ENCODE measurements around the gene RBMS3.

RBMS3 gene

DNA sequence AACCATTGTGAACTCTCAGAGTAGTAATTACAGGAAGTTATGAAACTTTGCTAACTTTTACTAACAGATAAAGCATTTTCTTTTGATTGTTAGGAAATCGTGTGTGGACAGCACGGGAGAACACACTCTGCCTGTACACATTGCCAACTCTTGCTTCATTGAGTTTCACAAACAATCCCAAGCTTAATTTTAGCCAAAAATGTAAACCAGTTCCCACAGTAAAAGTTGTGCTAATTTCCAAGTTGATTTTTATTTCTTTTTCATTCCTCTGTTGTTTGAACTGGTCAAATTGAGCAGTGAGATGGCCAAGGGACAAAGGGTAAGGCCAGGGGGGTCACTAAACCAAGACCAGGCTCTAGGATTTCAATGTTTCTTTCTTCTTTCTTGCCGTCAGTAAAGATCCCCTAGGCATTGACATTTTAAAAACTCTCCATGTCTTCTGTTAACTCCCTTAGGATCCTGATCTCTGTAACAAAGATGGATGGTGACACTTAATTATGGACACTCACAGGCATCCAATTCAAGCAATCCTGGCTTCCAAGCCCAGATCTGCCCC lies 414.9 kb downstream of the RBMS3 start:
- DNase-seq, result no peak

DNA sequence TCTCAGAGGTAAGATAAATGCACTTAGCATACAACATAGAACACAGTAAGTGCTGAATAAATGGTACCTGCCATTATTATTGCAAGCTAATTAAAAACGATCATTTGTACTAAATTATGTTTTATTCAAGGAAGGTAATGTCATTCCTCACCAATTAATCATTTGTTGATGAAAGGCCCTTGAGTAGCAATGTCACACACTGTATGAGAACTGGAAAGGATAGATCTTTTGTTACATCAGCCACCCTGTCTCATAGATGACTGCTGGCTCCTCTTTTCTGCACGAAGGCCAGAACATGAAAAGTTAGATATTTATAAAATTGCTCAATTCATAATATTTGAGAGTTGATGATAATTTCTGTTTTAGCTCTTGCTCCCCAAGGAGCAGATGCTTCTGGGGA lies 415.4 kb downstream of the RBMS3 start:
- DNase-seq, result no peak

DNA sequence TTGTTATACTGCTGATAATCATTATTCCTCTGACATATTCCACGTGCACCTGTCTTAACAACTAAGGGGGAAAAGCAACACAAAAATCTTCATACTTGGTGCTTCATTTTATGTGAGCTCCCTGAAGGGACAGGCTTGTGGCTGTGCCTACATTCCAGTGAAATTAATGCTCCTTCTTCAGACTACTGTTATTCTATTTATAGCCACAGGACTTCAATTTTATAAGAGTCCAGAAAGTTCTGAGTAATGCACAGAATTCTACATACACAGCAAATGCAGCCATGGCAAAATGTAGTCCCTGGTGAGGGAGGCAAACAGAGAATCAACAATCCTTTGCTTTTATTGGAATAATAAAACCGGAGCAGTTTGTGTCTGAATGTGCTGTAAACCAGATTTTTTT lies 417.1 kb downstream of the RBMS3 start:
- DNase-seq, result no peak

DNA sequence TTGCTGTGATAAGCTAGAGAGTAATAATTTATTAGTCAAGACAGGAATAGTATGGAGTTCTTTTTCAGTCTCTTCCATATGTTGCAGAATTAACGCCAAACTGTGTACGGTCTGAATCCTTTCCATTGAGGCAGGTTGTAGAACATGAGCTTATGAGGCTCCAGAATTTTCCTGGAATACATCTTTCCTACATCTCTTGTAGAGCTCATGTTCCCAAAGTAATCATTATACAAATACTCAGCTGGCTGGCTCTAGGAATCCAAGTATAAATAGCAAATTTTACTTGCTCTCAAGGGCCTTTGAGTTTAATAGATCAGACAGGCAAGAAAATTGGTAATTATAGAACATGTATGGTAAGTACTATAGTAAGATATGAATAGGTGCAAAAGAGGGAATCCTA lies 419.4 kb downstream of the RBMS3 start:
- no peak for DNase-seq

DNA sequence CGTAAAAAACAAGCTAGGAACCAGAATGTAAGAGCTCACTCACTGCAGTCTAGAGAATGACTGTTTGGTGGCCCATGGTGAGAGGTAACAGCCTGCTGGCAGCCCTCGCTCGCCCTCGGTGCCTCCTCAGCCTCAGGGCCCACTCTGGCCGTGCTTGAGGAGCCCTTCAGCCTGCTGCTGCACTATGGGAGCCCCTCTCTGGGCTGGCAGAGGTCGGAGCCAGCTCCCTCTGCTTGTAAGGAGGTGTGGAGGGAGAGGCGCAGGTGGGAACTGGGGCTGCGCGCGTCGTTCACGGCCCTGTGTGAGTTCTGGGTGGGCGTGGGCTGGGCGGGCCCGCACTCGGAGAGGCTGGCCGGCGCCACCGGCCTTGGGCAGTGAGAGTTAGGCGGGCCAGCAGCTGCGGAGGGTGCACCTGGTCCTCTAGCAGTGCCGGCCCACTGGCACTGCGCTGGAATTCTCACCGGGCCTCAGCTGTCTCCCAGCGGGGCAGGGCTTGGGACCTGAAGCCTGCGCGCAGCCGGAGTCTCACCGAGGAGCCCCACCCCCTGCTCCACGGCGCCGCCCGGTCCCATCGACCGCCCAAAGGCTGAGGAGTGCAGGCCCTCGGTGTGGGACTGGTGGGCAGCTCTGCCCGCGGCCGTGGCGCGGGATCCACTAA lies 420.6 kb downstream of the RBMS3 start:
- no peak for DNase-seq

DNA sequence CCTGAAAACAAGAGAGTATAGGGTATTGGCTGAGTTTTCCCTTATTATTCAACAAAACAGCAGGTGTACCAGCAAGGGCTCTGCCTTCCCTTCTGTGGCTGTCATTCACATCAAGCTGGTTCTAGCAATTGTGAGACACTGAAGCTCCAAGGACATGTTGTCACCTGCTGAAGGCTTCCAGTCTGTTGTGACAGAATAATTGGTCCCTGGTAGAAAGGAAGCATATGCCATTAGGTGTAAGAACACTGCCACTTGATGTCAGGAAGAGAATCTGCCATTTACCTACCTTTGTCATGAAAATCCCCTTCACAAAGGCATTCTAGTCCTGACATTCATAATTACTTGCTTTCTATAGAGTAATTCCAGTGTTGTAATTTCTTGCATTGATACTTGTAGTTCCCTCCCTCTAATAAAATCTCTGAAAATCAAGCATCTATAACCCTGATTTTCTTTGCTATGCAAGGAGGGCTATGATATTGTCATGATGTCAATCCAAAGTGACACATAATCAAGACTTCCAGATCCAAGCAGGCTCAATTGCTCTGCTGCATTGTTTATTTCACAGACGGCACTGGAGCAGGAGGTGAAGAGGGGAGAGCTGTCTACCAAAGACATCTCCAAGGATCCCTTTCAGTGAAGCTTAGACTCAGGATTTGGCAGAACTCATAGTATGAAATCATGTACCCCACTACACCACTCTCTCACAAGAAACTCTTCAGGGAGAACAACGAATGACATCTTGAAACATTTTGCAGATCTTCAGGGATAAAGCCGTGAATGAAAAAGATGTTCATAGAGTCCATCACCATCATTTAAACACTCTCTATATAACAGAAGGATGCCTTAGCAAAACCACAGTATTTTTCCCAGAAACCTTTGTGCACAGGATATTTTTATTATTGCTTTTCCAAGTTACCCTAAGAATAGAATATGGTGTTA lies 425.3 kb downstream of the RBMS3 start:
- DNase-seq, result no peak

DNA sequence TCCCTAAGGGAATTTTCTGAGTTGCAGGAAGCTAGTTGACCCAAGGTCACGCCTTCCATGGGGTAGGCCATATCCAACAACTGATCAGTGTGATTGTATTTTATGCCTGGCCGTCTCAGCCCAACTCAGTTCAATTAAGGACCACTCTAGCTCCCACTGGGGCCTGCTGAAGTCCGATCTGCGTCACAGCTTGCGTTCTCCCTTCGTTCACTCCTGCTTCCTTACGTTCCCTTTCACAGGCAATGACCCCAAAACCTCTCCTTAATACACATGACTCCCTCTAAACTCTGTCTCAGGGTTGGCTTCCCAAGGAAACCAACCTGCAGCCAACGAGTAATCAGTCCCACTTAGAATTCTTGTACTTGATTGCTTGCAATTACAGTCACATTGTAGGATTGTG lies 428.0 kb downstream of the RBMS3 start:
- no peak for DNase-seq

DNA sequence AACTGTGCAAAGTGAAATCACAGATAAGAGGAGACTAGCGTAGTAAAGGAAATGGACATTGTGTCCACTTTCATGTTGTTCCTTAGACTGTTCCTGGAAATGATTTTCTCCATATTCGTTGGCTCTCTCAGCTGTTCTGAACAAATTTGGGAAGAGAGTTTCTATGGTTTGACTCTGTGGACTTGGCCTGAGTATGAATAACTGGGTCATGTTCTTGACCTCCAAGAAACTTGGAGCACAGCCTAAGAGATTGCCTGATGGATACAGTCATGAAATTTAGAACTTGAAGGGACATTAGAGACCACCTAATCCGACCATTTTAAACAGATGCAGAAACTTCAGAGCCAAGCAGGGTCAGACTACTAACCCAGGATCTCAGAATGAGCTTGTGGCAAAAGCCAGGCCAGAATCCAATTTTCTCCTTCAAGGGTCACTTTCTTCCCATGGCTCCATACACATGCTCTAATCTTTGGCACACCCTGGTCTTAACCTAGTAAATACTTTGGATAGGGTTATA lies 430.4 kb downstream of the RBMS3 start:
- no peak for DNase-seq

DNA sequence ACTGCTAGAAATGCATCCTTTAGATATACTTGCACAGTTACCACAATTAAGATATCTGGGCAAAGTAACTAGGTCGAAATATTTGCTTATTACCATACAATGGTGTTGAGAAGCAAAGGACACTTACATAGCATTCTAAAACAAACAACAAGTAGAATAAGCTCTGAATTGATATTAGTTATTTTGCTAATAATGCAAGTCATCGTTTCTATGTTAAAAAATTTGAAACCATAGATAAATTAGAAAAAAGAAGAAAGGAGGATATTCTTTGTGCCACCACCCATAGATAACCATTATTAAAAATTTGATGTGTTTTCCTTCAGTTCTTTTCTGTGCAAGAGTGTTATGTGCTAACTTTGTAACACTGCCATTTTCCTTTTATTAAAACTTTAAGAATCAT lies 435.3 kb downstream of the RBMS3 start:
- DNase-seq, result no peak

DNA sequence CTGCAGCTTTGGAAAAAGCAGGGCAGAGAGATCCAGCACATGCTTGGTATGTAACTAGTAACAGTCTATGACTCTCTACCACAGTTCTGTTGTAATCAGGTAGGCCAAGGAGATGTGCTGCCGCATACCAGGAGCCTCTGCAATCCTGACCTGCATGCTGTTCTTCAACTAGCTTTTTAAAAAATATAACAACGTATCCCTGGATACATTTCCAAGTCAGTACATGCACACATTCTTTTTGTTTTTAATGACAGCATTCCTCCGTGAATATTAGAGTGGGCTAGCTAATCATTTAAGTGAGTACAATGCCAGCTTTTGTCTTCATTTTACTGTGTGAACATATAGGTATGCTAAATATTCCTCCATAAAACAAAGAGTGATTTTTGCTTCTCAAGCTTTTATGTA lies 437.8 kb downstream of the RBMS3 start:
- DNase-seq, result no peak

DNA sequence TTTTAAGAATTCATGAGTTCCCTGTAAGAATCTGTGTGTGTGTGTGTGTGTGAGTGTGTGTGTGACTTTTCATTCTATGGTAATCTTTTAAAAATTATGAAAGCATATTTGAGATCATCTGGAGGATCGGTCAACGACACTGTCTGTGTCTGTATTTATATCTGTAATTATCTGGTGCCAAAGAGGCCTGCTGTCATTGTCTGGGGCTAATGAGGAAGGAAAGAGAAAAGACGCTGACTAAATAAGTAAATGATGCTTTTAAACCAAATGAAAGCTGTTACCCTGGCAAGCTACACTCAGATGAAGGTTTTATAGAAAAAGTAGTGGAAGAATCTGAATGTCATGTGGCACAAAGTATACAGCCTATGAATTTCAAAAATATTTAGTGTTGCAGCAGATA lies 439.8 kb downstream of the RBMS3 start:
- DNase-seq, result no peak

DNA sequence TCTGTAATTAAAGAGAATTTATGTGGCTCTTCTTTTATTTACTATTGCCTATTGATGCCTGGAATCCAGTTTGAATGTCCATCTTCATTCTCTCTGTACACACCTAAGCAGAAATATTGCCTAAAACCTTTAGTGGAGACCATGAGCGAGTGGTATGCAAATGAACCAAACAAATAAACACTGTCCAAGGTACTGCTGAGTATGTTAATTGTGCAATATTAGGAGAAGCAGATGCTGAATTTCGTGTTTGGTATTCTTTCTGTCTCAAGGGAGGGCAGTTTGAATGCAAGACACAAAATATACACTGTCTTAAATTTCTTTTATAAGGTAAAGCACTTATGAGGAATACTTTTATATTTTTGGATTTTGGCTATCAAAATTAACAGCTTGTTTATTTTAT lies 440.9 kb downstream of the RBMS3 start:
- no peak for DNase-seq

DNA sequence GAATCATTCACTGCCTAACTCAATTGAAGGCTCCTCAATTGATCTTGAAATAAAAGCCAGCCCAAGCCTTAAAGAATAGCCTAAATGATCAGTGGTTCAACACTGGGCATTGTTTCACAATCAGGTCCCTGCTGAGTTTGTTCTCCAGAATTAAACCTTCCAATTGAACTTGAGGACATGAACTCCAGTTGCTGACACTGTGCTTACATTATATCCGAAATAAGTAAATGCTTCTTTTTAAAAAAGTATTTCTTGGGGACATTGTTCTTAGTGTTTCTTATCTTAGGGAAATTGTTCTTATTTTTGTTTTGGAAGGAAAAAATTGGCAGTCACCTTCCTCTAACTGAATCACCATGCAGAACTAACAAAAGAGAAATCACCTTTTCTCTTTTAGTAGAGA lies 450.2 kb downstream of the RBMS3 start:
- no peak for DNase-seq

DNA sequence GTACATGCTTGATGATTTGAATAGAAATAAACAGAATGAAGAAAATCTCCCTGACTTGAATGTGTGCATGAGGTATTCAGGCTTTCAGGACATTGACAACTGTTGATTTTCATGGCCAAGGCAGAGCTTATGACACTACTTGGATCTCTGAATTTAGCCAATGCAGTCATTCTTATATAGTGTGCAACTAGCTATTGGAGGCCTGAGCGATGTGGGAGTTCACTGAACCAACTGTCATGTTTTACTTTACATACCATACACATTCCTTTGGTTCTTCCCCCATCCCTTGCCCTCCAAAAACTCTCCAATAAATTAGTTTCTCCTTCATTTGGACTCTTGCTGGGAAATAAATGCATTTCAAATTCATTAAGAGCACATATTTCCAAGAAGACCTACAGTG lies 460.4 kb downstream of the RBMS3 start:
- DNase-seq, result no peak

DNA sequence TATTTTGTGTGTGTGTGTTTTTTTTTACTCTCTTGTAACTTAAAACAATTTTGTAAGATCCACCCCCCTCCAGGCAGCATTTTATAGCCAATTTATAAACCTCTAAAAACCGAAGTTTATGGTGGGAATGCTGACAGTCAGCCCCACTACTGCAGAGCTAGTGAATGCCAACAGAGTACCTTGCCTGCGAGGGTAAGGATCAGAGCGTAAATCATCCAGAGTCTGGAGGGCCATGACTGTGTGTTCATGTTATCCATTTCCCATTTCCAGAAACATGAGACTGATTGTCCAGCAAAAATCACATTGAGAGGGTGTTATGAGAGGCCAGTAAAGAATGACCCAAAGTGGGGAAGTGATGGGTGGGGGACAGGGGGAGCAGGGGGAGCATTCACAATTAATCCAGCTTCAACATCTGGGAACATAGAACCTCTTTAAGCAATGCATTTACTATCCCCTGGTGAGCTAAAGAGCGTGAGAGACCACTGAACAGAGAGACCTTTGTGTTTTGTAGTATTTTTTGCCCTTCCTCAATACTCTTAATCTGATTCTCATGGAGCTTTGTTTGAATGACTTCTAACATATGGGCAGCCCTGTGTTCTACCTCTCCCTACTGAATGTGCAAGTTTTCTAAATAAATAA lies 464.5 kb downstream of the RBMS3 start:
- no peak for DNase-seq

DNA sequence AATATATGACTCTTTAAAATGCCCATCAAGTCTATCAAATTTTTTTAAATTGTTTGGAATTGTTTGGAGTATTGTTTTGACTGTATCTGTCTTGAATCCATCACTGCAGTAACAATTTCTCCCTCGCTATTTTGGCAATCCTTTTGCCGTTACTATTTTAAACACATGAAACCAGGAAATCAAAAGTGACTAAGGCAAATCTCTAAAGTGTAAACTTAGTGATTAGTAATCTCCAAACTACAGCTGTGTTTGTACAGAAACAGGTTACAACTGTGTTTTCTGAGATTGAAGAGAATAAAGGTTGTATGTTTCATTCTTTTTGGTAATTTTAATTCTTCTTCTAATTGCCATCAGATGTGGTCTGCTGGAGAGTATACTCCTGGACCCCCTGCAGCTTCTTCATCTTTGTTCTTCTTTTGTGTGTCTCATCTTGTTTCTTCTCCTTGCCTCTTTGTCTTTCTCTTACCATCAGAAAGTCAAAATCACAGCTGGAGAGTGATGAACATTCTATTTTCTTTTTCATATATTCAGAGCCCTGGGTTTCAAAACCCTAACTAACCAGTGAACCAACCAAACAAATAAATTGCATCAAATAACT lies 465.4 kb downstream of the RBMS3 start:
- no peak for DNase-seq

DNA sequence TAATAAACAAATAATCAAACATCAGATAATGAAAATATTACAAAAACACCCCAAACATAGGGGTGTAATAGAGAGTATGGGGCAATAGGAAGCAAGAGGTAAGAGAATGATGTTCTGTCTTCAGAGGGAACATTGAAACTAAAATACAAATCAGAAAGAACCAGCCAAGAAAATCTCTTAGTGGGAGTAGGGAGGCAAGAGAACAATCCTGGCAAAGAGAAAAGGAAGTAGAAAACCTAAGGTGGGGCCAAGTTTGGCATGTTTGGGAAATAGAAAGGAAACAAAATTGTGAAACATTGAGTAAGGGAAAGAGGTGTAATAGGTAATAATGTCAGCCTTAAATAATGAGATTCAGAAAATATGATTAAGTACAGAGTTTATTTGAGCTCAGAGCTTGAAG lies 467.1 kb downstream of the RBMS3 start:
- DNase-seq, result no peak

DNA sequence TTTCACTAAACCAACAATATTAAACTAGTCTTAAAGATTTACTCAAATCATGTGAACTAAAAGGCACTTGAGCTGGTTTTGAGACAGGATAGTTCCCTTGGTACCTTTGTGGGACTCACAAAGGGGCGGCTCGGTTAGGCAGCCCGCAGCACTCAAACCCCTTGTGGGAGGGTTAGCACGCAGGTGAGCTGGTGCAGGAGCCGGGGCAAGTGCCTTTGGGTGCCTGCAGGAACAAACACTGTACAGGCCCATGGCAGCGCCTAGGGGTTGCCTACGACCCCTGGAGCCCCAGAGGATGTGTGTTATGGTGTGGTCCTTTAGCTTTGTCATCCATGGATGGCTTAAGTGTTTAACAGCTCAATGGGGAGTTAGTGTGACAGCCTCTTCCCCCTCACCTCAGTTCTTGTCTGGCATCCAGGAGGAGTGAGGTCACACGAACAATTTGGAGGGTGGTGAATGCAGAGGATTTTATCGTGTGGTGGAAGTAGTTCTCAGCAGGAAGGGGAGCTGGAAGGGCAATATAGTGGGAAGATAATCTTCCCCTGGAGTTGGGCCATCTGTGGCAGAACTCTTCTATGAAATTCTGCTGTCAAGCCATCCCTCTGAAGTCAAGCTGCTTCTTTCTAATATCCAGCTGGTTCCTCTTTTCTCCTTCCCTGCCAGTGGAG lies 470.9 kb downstream of the RBMS3 start:
- DNase-seq, result no peak

DNA sequence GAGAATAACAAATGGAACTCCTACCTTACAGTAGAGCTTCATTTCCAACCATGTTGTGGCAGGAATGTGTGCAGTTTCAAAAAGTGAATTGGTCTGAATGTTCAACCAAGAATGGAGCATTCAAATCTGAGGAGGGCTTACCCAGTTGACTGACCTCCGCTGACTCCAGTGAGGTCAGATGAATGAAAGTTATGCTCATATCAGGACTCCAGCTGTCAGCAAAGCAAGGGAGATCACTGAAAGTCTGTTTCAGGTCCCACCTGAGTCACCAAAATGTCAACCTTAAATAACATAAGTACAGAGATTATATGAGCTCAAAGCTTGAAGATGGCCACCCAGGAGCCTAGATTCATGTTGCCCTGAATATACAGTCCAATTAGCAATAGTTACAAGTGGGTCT lies 473.5 kb downstream of the RBMS3 start:
- no peak for DNase-seq

DNA sequence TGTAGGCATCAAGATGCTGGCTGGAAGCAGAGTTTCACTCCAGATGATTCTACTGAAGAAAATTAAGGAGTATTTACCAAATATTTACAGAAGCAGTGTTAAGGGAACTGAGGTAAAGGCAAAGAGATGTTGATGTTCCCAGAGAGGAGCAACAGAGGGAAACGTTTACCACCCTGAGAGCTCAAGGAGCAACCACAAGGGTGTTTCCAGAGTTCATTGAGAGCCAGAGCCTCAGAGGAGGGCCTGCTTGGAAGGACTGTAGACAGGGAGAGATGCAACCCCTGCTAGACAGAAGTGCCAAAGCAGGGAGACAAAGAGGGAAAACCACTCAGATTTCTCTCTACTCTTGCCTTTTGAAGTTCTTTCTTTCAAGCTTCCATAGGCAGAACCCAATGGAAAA lies 474.5 kb downstream of the RBMS3 start:
- DNase-seq, result no peak

DNA sequence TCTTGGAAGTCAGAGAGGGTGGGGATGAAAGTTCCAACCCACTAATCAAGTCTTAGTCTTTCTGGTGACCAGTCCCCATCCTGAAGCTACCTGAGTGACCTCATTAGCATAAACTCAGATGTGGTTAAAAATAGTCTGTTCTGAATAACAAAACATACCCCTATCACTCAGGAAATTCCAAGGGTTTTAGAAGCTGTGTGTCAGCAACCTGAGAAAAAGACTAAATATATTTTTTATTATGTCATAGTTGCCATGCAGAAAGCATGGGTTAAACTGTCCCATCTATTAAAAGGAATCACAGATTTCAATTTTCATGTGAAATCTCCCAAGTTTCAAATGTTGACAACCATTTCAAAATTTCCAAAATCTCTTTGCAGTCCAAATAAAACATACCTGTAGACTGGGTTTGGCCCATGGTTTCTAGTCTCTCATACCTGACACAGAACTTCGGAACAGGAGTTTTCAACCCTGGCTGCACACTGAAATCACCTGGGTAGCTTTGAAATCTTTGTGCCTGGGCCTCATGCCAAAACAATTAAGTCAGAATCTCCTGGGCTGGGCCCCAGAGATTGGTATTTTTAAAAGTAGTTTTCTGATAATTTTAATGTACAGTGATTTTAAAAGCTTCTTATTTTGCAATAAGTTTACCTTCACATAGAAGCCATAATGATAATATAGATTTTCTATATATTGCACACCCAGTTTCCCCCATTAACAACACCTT lies 476.3 kb downstream of the RBMS3 start:
- no peak for DNase-seq

DNA sequence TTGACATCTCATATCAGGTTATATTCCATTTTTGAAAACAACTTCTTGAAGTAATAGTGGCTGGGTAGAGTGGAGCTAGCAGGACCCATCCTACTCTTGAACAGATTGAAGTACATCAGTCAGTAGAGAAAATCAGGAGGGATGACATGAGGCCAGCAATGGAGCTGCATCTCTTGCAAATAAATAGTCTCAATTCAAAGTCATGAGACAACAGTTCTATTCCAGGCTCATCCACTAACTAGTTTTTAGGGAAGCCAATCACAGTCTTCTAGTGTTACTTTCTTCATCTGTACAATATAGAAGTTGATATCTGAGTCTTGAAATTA lies 477.2 kb downstream of the RBMS3 start:
- no peak for DNase-seq

All from activated naive CD4-positive, alpha-beta T cell (primary cell).